HG03457 (cell line): ENCODE results near the gene CASP12.

Experiments
- ATAC-seq: cut with Tn5 transposase; IDR thresholded peaks from one replicate; pipeline ENCODE4 v1.9.1; 2021; ENCODE audit warnings: moderate number of reproducible peaks; ENCODE audit not compliant: unreplicated experiment

Gene CASP12

GRCh38 chr11:104841185-104841584, 57.1 kb downstream of the CASP12 start:
- ATAC-seq, result no peak

DNA sequence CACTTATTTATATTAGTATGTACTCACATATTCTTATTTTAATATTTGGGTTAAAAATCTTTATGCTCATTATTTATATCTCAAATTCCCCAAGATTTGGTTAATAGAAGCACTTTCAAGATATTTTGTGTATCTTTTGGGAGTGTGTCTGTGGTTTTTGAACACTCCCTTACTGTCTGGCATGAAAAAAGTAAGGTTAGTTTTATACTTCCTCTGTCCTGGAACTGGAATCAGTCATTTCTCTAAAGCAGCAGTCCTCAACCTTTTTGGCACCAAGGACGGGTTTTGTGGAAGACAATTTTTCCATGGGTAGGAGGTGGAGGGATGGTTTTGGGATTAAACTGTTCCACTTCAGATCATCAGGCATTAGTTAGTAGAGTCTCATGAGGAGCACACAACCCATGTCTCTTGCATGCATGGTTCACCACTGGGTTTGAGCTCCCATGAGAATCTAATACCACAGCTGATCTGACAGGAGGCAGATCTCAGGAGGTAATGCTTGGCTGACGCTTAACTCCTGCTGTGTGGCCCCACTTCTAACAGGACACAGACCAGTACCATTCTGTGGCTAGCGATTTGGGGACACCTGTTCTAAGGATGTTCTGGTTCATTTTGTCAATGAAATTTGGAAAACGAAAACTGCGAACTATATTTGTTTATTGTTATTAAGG, 60.2 kb downstream of the CASP12 start:
- ATAC-seq, result no peak

GRCh38 chr11:104836691-104837090, 61.6 kb downstream of the CASP12 start:
- ATAC-seq, result no peak
